SH-SY5Y (cell line): ENCODE measurements around the gene SYT17.

Experiments used
- GATA2 ChIP-seq: IDR thresholded peaks from 2 replicates; pipeline ENCODE4 v1.6.1; 2011; ENCODE audit warnings: mild to moderate bottlenecking, low read depth, low read length
- GATA3 ChIP-seq: IDR thresholded peaks from 2 replicates; pipeline ENCODE4 v1.6.1; 2011; ENCODE audit warnings: low read depth, mild to moderate bottlenecking, low read length, moderate library complexity

GRCh38 chr16:19175492-19176262, 7.6 kb downstream of the SYT17 start:
- TF ChIP-seq GATA2: no peak
- TF ChIP-seq GATA3: no peak
